Mesodermal cell (in vitro differentiated cells): ENCODE data around the gene BTG1.

Experiments
- H3K27ac ChIP-seq: 2 replicates; pipeline ENCODE4 v1.7.0; 2013; ENCODE audit warnings: mild to moderate bottlenecking, low read depth, low read length, moderate library complexity; ENCODE audit not compliant: severe bottlenecking
- H3K36me3 ChIP-seq: 2 replicates; pipeline ENCODE4 v1.7.1; 2013; ENCODE audit warnings: mild to moderate bottlenecking, low read length, moderate library complexity; ENCODE audit not compliant: control insufficient read depth, insufficient read depth
- H3K4me1 ChIP-seq: one replicate; pipeline ENCODE4 v1.7.1; 2013; ENCODE audit warnings: mild to moderate bottlenecking, low read length; ENCODE audit not compliant: insufficient read depth, control insufficient read depth, poor library complexity, severe bottlenecking
- H3K4me3 ChIP-seq: 2 replicates; pipeline ENCODE4 v1.7.0; 2013; ENCODE audit warnings: low read length, control low read depth, mild to moderate bottlenecking; ENCODE audit not compliant: insufficient read depth, poor library complexity, severe bottlenecking; ENCODE audit errors: extremely low read depth
- H3K9me3 ChIP-seq: 2 replicates; pipeline ENCODE4 v1.7.1; 2013; ENCODE audit warnings: mild to moderate bottlenecking, low read length, moderate library complexity; ENCODE audit not compliant: control insufficient read depth
- WGBS, 2 experiments: methylation state at CpG; one replicate each; pipeline ENCODE4 v1.1.5; 2013; ENCODE audit warnings: missing lambda C conversion rate in 2 of 2; ENCODE audit not compliant: insufficient coverage in 2 of 2; 5-methylcytosine and 5-hydroxymethylcytosine counted together

BTG1 gene

GRCh38 chr12:92178340-92178739 is 32.7 kb upstream of the BTG1 start:
- no CpG with 5 or more reads among the region's 1 CpG for WGBS, 2 experiments
- H3K27ac ChIP-seq, result no peak overlapping the region
- H3K4me3 ChIP-seq, result no peak overlapping the region
- no peaks in the 10 kb centered on the region for H3K9me3 ChIP-seq
- no peaks in the 10 kb centered on the region for H3K36me3 ChIP-seq
- H3K4me1 ChIP-seq, result no peaks in the 10 kb centered on the region

GRCh38 chr12:92176646-92177045 is 31.0 kb upstream of the BTG1 start:
- H3K36me3 ChIP-seq, result no peaks in the 10 kb centered on the region
- no peak overlapping the region for H3K4me3 ChIP-seq
- H3K9me3 ChIP-seq, result no peaks in the 10 kb centered on the region
- H3K4me1 ChIP-seq, result no peaks in the 10 kb centered on the region
- 94 to 96% methylated on average over 7 to 9 of the region's 10 CpGs for WGBS, 2 experiments
- H3K27ac ChIP-seq, result no peak overlapping the region

GRCh38 chr12:92175961-92176360 is 30.3 kb upstream of the BTG1 start:
- H3K27ac ChIP-seq, result no peak overlapping the region
- no peak overlapping the region for H3K4me3 ChIP-seq
- WGBS, 2 experiments, result no CpG with 5 or more reads among the region's 3 CpGs
- no peaks in the 10 kb centered on the region for H3K4me1 ChIP-seq
- H3K9me3 ChIP-seq, result no peaks in the 10 kb centered on the region
- H3K36me3 ChIP-seq, result no peaks in the 10 kb centered on the region

GRCh38 chr12:92170050-92170449 is 24.4 kb upstream of the BTG1 start:
- Histone ChIP-seq H3K27ac (no peak overlapping the region), H3K4me1 (no peaks in the 10 kb centered on the region), H3K4me3 (no peak overlapping the region), H3K36me3 (no peaks in the 10 kb centered on the region), H3K9me3 (no peaks in the 10 kb centered on the region)

- H3K4me1 ChIP-seq, result no peaks in the 10 kb centered on the region
- H3K36me3 ChIP-seq, result no peaks in the 10 kb centered on the region
- no peak overlapping the region for H3K4me3 ChIP-seq
- no peak overlapping the region for H3K27ac ChIP-seq
- 90 to 92% methylated on average over 1 of the region's 2 CpGs for WGBS, 2 experiments
- H3K9me3 ChIP-seq, result no peaks in the 10 kb centered on the region
Observed at GRCh38 chr12:92167075-92167474, 21.4 kb upstream of the BTG1 start.

GRCh38 chr12:92164712-92165111 is 19.1 kb upstream of the BTG1 start:
- no CpG with 5 or more reads among the region's 1 CpG for WGBS, 2 experiments
- no peaks in the 10 kb centered on the region for H3K36me3 ChIP-seq

GRCh38 chr12:92162079-92162478 is 16.4 kb upstream of the BTG1 start:
- H3K4me1 ChIP-seq, result no peaks in the 10 kb centered on the region
- H3K9me3 ChIP-seq, result no peaks in the 10 kb centered on the region
- H3K4me3 ChIP-seq, result no peak overlapping the region
- H3K36me3 ChIP-seq, result no peaks in the 10 kb centered on the region
- no peak overlapping the region for H3K27ac ChIP-seq
- no CpG with 5 or more reads among the region's 1 CpG for WGBS, 2 experiments

More at GRCh38 chr12:92164712-92165111, 19.1 kb upstream of the BTG1 start:
- Histone ChIP-seq H3K4me3 (no peak overlapping the region), H3K4me1 (no peaks in the 10 kb centered on the region), H3K27ac (no peak overlapping the region), H3K9me3 (no peaks in the 10 kb centered on the region)

GRCh38 chr12:92158796-92159439 is 13.3 kb upstream of the BTG1 start:
- 97 to 100% methylated on average over 4 of the region's 6 CpGs for WGBS, 2 experiments
- Histone ChIP-seq H3K9me3 (no peaks in the 10 kb centered on the region), H3K4me1 (no peaks in the 10 kb centered on the region), H3K36me3 (no peaks in the 10 kb centered on the region), H3K27ac (no peak overlapping the region), H3K4me3 (no peak overlapping the region)

GRCh38 chr12:92156704-92157395 is 11.2 kb upstream of the BTG1 start:
- Histone ChIP-seq H3K9me3 (no peaks in the 10 kb centered on the region), H3K27ac (no peak overlapping the region), H3K36me3 (no peaks in the 10 kb centered on the region), H3K4me3 (no peak overlapping the region), H3K4me1 (no peaks in the 10 kb centered on the region)
- 90 to 98% methylated on average over 5 to 6 of the region's 6 CpGs for WGBS, 2 experiments

GRCh38 chr12:92156139-92156538 is 10.5 kb upstream of the BTG1 start:
- Histone ChIP-seq H3K36me3 (no peaks in the 10 kb centered on the region), H3K4me1 (no peaks in the 10 kb centered on the region), H3K27ac (no peak overlapping the region), H3K4me3 (no peak overlapping the region), H3K9me3 (no peaks in the 10 kb centered on the region)
- 100% methylated on average over 1 of the region's 2 CpGs for WGBS, 2 experiments

GRCh38 chr12:92155733-92156132 is 10.1 kb upstream of the BTG1 start:
- Histone ChIP-seq H3K4me1 (no peaks in the 10 kb centered on the region), H3K9me3 (no peaks in the 10 kb centered on the region), H3K4me3 (no peak overlapping the region), H3K36me3 (no peaks in the 10 kb centered on the region), H3K27ac (no peak overlapping the region)
- 100% methylated on average over 2 of the region's 2 CpGs; no CpG with 5 or more reads in 1 of the 2 experiments for WGBS, 2 experiments
